Activated CD4-positive, alpha-beta memory T cell treated with anti-CD3 and anti-CD28 coated beads for 36 hours (primary cell): Measurements from ENCODE around the gene CDK2. TPM values are rescaled to one million over a fixed set of nuclear protein-coding genes. Genes with fewer than 3 reads are reported as not detected.

Experiments
- CTCF ChIA-PET: fragments of 350-600 bp; sonication (Branson Sonifier 250); formaldehyde crosslinking; loops from one replicate; lab custom pipeline; 2021; ENCODE audit warnings: antibody characterized with exemption, inconsistent platforms; lab: Charles Lee
- POLR2A ChIA-PET: fragments of 350-600 bp; sonication (Branson Sonifier 250); formaldehyde crosslinking; loops from one replicate; lab custom pipeline; 2021; ENCODE audit warnings: antibody characterized with exemption; lab: Charles Lee
- DNase-seq: peaks from one replicate; pipeline ENCODE4 v3.0.0-alpha.2; 2020
- H3K27ac Mint-ChIP-seq: one replicate; pipeline ENCODE4 v1.8.0; 2021; ENCODE audit warnings: mixed read lengths
- H3K27me3 Mint-ChIP-seq: one replicate; pipeline ENCODE4 v1.8.0; 2021; ENCODE audit warnings: mixed read lengths
- H3K36me3 Mint-ChIP-seq: one replicate; pipeline ENCODE4 v1.8.0; 2021; ENCODE audit warnings: mixed read lengths
- H3K4me1 Mint-ChIP-seq: one replicate; pipeline ENCODE4 v1.8.0; 2021; ENCODE audit warnings: low read depth, mixed read lengths
- H3K4me3 Mint-ChIP-seq: one replicate; pipeline ENCODE4 v1.8.0; 2021; ENCODE audit warnings: mild to moderate bottlenecking, mixed read lengths
- H3K9me3 Mint-ChIP-seq: one replicate; pipeline ENCODE4 v1.8.0; 2021; ENCODE audit warnings: mixed read lengths
- intact Hi-C: fragments of 100-400 bp; cut with micrococcal nuclease; formaldehyde crosslinking; loops from one replicate; pipeline ENCODE4 v1.15.1; 2023
- total RNA-seq, 2 experiments: library from RNA; stranded (reverse); gene quantifications; one replicate each; pipeline ENCODE4 v1.2.3, GENCODE V29; 2021

The CDK2 gene
- total RNA-seq, 2 experiments from 2014 or later: 121 to 127 TPM

GRCh38 chr12:55938826-55939501 lies 27.7 kb upstream of the CDK2 start:
- H3K4me3 Mint-ChIP-seq: no peak overlapping the region

GRCh38 chr12:55940065-55940732 lies 26.4 kb upstream of the CDK2 start:
- Mint-ChIP-seq H3K4me3 (no peak overlapping the region), H3K9me3 (no peaks in the 10 kb centered on the region), H3K27me3 (no peaks in the 10 kb centered on the region), H3K36me3 (peaks cover 72% of the 10 kb centered on the region), H3K4me1 (peaks cover 78% of the 10 kb centered on the region), H3K27ac (peak overlapping the region; percentile 55)
- intact Hi-C loops: loop anchor here (1.0 kb wide), 1 partner anchor 10 kb away; no protein-coding TSS in a partner anchor
- POLR2A ChIA-PET: interaction anchor here (0.7 to 1.1 kb wide), 3 partner anchors 10 to 34 kb away, joined by 3 to 9 read pairs (median 3); partner anchors contain the start of gene RAB5B
- DNase-seq: peak; percentile 89
- CTCF ChIA-PET: interaction anchor here (0.5 to 10.8 kb wide), 25 partner anchors 9 to 282 kb away, joined by 3 to 130 read pairs (median 5); partner anchors contain the start of genes DGKA, DNAJC14, GDF11 and ORMDL2

More at GRCh38 chr12:55938826-55939501, 27.7 kb upstream of the CDK2 start:
- no peaks in the 10 kb centered on the region for H3K9me3 Mint-ChIP-seq
- peak overlapping the region; percentile 80 for H3K27ac Mint-ChIP-seq
- ChIA-PET CTCF (interaction anchor here (0.7 to 10.8 kb wide), 16 partner anchors 11 to 283 kb away, joined by 3 to 130 read pairs (median 10); partner anchors contain the start of genes DGKA, DNAJC14, GDF11 and ORMDL2), POLR2A (interaction anchor here (0.5 to 1.3 kb wide), 5 partner anchors 9 to 197 kb away, joined by 3 to 9 read pairs (median 4); partner anchors contain the start of genes PYM1 and ZC3H10)
- intact Hi-C loops: loop anchor here (10.0 kb wide), 1 partner anchor 746 kb away; the partner anchor contains the start of gene PTGES3
- H3K36me3 Mint-ChIP-seq: peaks cover 74% of the 10 kb centered on the region
- DNase-seq: peak; percentile 65
- H3K27me3 Mint-ChIP-seq: no peaks in the 10 kb centered on the region
- H3K4me1 Mint-ChIP-seq: peaks cover 81% of the 10 kb centered on the region

- POLR2A ChIA-PET: interaction anchor here (1.2 to 1.5 kb wide), 2 partner anchors 13 to 124 kb away, joined by 4 read pairs; partner anchors contain the start of genes ORMDL2 and SARNP
- Mint-ChIP-seq H3K27me3 (no peaks in the 10 kb centered on the region), H3K27ac (peak overlapping the region; percentile 50), H3K4me1 (peaks cover 76% of the 10 kb centered on the region), H3K36me3 (peaks cover 70% of the 10 kb centered on the region), H3K4me3 (no peak overlapping the region), H3K9me3 (no peaks in the 10 kb centered on the region)
- no peak for DNase-seq
- intact Hi-C loops: no loop called here
- CTCF ChIA-PET: interaction anchor here (0.8 to 1.9 kb wide), 5 partner anchors 9 to 125 kb away, joined by 3 to 9 read pairs (median 3); partner anchors contain the start of genes ORMDL2, RAB5B and SARNP
Observed at GRCh38 chr12:55942055-55942454, 24.6 kb upstream of the CDK2 start.

GRCh38 chr12:55942577-55943136 lies 24.0 kb upstream of the CDK2 start:
- H3K4me3 Mint-ChIP-seq: no peak overlapping the region
- H3K27me3 Mint-ChIP-seq: no peaks in the 10 kb centered on the region
- ChIA-PET CTCF (interaction anchor here (0.8 to 1.9 kb wide), 5 partner anchors 10 to 125 kb away, joined by 3 to 9 read pairs (median 3); partner anchors contain the start of genes ORMDL2, RAB5B and SARNP), POLR2A (interaction anchor here (1.2 to 1.5 kb wide), 2 partner anchors 12 to 125 kb away, joined by 4 read pairs; partner anchors contain the start of genes ORMDL2 and SARNP)
- peaks cover 68% of the 10 kb centered on the region for H3K36me3 Mint-ChIP-seq
- no peaks in the 10 kb centered on the region for H3K9me3 Mint-ChIP-seq
- intact Hi-C loops: no loop called here
- peak overlapping the region; percentile 50 for H3K27ac Mint-ChIP-seq
- DNase-seq: no peak
- peaks cover 74% of the 10 kb centered on the region for H3K4me1 Mint-ChIP-seq

GRCh38 chr12:55946553-55946952 lies 20.1 kb upstream of the CDK2 start:
- Mint-ChIP-seq H3K9me3 (no peaks in the 10 kb centered on the region), H3K36me3 (peaks cover 59% of the 10 kb centered on the region), H3K4me3 (no peak overlapping the region), H3K27ac (peak overlapping the region; percentile 75), H3K27me3 (no peaks in the 10 kb centered on the region), H3K4me1 (peaks cover 43% of the 10 kb centered on the region)
- CTCF ChIA-PET: interaction anchor here (0.6 to 1.4 kb wide), 4 partner anchors 8 to 67 kb away, joined by 3 to 4 read pairs (median 3); no protein-coding TSS in a partner anchor
- POLR2A ChIA-PET: interaction anchor here (0.8 to 1.6 kb wide), 5 partner anchors 10 to 15 kb away, joined by 3 to 5 read pairs (median 4); no protein-coding TSS in a partner anchor
- intact Hi-C loops: no loop called here
- DNase-seq: no peak

- no peaks in the 10 kb centered on the region for H3K9me3 Mint-ChIP-seq
- peak overlapping the region; percentile 59 for H3K27ac Mint-ChIP-seq
- ChIA-PET POLR2A (interaction anchor here (1.2 to 3.8 kb wide), 2 partner anchors 13 to 19 kb away, joined by 4 to 15 read pairs; partner anchors contain the start of gene RAB5B), CTCF (interaction anchor here (0.8 to 2.0 kb wide), 4 partner anchors 15 to 217 kb away, joined by 3 to 12 read pairs (median 4); no protein-coding TSS in a partner anchor)
- peaks cover 20% of the 10 kb centered on the region for H3K4me1 Mint-ChIP-seq
- no peak for DNase-seq
- intact Hi-C loops: no loop called here
- peaks cover 37% of the 10 kb centered on the region for H3K36me3 Mint-ChIP-seq
- no peak overlapping the region for H3K4me3 Mint-ChIP-seq
- H3K27me3 Mint-ChIP-seq: no peaks in the 10 kb centered on the region
Observed at GRCh38 chr12:55955344-55955743, 11.3 kb upstream of the CDK2 start.

GRCh38 chr12:55955800-55956508 lies 10.7 kb upstream of the CDK2 start:
- peak overlapping the region; percentile 59 for H3K27ac Mint-ChIP-seq
- ChIA-PET POLR2A (interaction anchor here (1.0 to 3.8 kb wide), 3 partner anchors 13 to 20 kb away, joined by 4 to 15 read pairs (median 4); partner anchors contain the start of gene RAB5B), CTCF (interaction anchor here (0.6 to 2.0 kb wide), 7 partner anchors 16 to 217 kb away, joined by 3 to 12 read pairs (median 3); no protein-coding TSS in a partner anchor)
- H3K9me3 Mint-ChIP-seq: no peaks in the 10 kb centered on the region
- H3K4me1 Mint-ChIP-seq: peaks cover 20% of the 10 kb centered on the region
- H3K36me3 Mint-ChIP-seq: peaks cover 36% of the 10 kb centered on the region
- no peaks in the 10 kb centered on the region for H3K27me3 Mint-ChIP-seq
- intact Hi-C loops: no loop called here
- no peak overlapping the region for H3K4me3 Mint-ChIP-seq
- peak; percentile 69 for DNase-seq

GRCh38 chr12:55957106-55957859 lies 9.3 kb upstream of the CDK2 start:
- ChIA-PET CTCF (interaction anchor here (0.6 to 1.8 kb wide), 6 partner anchors 11 to 219 kb away, joined by 3 read pairs; no protein-coding TSS in a partner anchor), POLR2A (interaction anchor here (1.0 to 3.8 kb wide), 4 partner anchors 11 to 22 kb away, joined by 4 to 15 read pairs (median 5); partner anchors contain the start of gene RAB5B)
- intact Hi-C loops: no loop called here
- Mint-ChIP-seq H3K27me3 (no peaks in the 10 kb centered on the region), H3K4me3 (no peak overlapping the region), H3K27ac (peak overlapping the region; percentile 46), H3K4me1 (peaks cover 20% of the 10 kb centered on the region), H3K9me3 (no peaks in the 10 kb centered on the region), H3K36me3 (peaks cover 23% of the 10 kb centered on the region)
- no peak for DNase-seq

- H3K4me1 Mint-ChIP-seq: peaks cover 23% of the 10 kb centered on the region
- H3K9me3 Mint-ChIP-seq: no peaks in the 10 kb centered on the region
- intact Hi-C loops: no loop called here
- H3K27ac Mint-ChIP-seq: no peak overlapping the region
- no peak overlapping the region for H3K4me3 Mint-ChIP-seq
- no peak for DNase-seq
- ChIA-PET CTCF (no interaction called here), POLR2A (no interaction called here)
- no peaks in the 10 kb centered on the region for H3K27me3 Mint-ChIP-seq
- H3K36me3 Mint-ChIP-seq: peaks cover 15% of the 10 kb centered on the region
Observed at GRCh38 chr12:55963760-55964159, 2.9 kb upstream of the CDK2 start.

GRCh38 chr12:55965240-55965639 lies 1.4 kb upstream of the CDK2 start:
- intact Hi-C loops: no loop called here
- Mint-ChIP-seq H3K4me3 (no peak overlapping the region), H3K4me1 (peaks cover 21% of the 10 kb centered on the region), H3K9me3 (no peaks in the 10 kb centered on the region), H3K27ac (no peak overlapping the region), H3K27me3 (no peaks in the 10 kb centered on the region), H3K36me3 (peaks cover 23% of the 10 kb centered on the region)
- ChIA-PET CTCF (interaction anchor here (1.2 kb wide), 1 partner anchor 120 kb away, joined by 3 read pairs; no protein-coding TSS in a partner anchor), POLR2A (no interaction called here)
- DNase-seq: no peak
